Central memory CD8-positive, alpha-beta T cell (primary cell): ENCODE results near the gene JMJD8.

ENCODE experiments used
- ATAC-seq: fragments of 150-1000 bp; cut with Tn5 transposase; replicated peaks from 2 replicates; pipeline ENCODE4 v1.10.0; 2022; ENCODE audit warnings: mild to moderate bottlenecking, moderate FRiP score, moderate number of reproducible peaks; ENCODE audit not compliant: poor library complexity, severe bottlenecking; ENCODE audit errors: extremely low read depth
- DNase-seq, 2 donors: peaks; one replicate each; pipeline ENCODE4 v3.0.0; 2021; ENCODE audit warnings: low spot score in 2 of 2
- H3K27ac Mint-ChIP-seq: one replicate; pipeline ENCODE4 v1.8.0; 2022; ENCODE audit warnings: low read depth, mild to moderate bottlenecking, moderate library complexity, mixed read lengths
- H3K27me3 Mint-ChIP-seq: one replicate; pipeline ENCODE4 v1.8.0; 2022; ENCODE audit warnings: mixed read lengths
- H3K36me3 Mint-ChIP-seq: one replicate; pipeline ENCODE4 v1.8.0; 2022; ENCODE audit warnings: mild to moderate bottlenecking, moderate library complexity, mixed read lengths; ENCODE audit not compliant: insufficient read depth
- H3K4me1 Mint-ChIP-seq: one replicate; pipeline ENCODE4 v1.8.0; 2022; ENCODE audit warnings: mixed read lengths
- H3K4me3 Mint-ChIP-seq: one replicate; pipeline ENCODE4 v1.8.0; 2022; ENCODE audit warnings: mild to moderate bottlenecking, moderate library complexity, mixed read lengths
- H3K9me3 Mint-ChIP-seq: one replicate; pipeline ENCODE4 v1.8.0; 2022; ENCODE audit warnings: mixed read lengths

The JMJD8 gene

DNA sequence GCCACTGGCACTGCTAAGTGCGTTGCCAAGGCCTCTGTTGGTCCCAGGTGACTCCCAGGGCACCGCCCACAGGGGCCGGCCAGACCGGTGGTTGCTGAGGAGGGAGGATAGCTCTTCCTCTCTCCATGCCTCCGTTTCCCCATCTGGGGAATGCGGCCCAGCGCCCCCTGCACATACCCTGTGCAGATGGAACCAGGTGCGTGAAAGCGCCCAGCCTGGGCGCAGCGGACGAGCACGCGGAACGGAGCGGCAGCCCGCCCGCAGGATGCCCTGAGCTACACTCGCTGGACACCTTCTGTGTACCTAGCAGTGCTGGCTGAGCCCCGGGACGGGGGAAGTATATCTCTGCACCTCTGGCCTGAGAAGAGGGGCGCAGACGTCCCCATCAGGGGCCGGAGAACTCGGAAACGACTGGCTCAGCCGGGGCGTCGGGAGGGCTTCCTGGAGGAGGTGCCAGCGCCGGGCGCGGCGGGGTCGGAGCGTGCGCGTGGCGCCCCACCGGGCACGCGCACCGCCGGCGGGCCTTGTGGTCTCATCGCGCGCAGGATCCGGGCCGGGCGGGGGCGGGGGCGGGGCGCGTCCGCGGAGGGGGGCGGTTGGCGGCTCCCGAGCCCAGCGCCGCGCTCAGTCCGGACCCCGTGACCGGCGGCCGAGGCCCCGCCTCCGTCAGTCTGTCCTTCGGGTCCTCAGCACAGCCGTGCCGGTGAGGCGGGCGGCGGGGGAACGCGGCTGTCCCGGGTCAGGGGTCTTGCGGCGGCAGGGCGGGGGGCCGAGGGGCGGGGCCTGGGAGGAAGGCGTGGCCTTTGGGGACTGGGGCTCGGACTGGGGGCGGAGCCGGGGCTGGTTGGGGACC is 42.5 kb upstream of the JMJD8 start, which contains the start of the genes CCDC78 and HAGHL:
TSS of gene CCDC78 (minus strand) at position 6 of the 853 bp plus-strand sequence. CDS start 76 bp downstream, outside the sequence.
TSS of gene HAGHL (plus strand) at position 669 of the 853 bp plus-strand sequence. CDS start 404 bp downstream, outside the sequence.
- ATAC-seq (peak; percentile 10), DNase-seq (no peak)
- Mint-ChIP-seq H3K27ac (no peak within 1 kb of the TSS), H3K4me1 (peaks cover 5% of the 10 kb centered on the region), H3K4me3 (peak within 1 kb of the TSS; percentile 74), H3K9me3 (no peaks in the 10 kb centered on the region), H3K27me3 (no peaks in the 10 kb centered on the region), H3K36me3 (peaks cover 18% of the 10 kb centered on the region)

DNA sequence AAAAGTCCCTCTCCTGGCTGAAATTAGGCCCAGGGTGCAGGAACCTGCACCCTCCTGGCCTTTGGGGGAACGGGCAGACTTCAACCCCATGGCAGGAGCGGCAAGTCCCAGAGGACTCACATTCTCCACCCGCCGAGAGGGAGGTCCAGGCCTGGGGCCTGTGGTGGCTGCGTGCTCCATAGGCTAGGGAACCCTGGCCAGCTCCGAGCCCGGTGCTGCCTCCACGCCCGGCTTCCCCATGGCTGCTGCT is 42.0 kb upstream of the JMJD8 start:
- ATAC-seq (no peak), DNase-seq (no peak)
- Mint-ChIP-seq H3K9me3 (no peaks in the 10 kb centered on the region), H3K4me1 (peaks cover 5% of the 10 kb centered on the region), H3K27me3 (no peaks in the 10 kb centered on the region), H3K4me3 (peak overlapping the region; percentile 74), H3K27ac (no peak overlapping the region), H3K36me3 (peaks cover 18% of the 10 kb centered on the region)

DNA sequence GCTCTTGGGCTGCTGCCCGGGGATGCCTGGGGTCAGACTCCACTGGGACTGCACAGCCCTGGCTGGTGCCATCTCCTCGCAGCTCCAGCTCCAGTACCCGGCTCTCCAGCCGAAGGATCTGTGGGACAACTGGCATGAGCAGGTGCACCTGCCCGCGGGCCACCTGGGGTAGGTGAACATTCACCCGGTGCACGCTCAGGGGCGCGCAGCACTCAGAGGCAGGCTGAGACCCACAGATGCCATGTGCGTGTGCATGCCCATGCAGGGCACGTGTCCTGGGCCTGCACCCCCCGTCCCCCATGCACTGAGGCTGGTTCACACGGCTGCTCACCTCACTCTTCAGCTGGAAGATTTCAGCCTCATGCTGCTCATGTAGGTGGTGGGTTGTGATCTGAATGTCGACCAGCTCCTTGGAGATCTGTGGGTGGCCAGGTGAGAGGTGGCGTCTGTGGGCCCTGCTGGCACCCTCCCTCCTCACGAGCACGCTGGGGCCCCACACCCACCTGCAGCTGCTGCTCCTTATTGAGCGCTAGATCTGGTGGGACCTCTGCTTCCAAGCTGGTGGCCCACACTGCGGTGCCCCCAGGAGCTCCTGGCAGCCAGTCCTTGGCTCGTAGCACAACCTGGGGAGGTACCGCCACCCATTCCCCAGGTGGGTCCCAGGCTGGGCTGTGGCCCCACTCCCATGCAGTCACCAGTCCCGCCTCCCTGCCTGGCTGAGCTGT is 41.5 kb upstream of the JMJD8 start:
- Mint-ChIP-seq H3K9me3 (no peaks in the 10 kb centered on the region), H3K27ac (no peak overlapping the region), H3K36me3 (peaks cover 19% of the 10 kb centered on the region), H3K27me3 (no peaks in the 10 kb centered on the region), H3K4me1 (peaks cover 5% of the 10 kb centered on the region), H3K4me3 (peak overlapping the region; percentile 32)
- DNase-seq (no peak), ATAC-seq (no peak)

DNA sequence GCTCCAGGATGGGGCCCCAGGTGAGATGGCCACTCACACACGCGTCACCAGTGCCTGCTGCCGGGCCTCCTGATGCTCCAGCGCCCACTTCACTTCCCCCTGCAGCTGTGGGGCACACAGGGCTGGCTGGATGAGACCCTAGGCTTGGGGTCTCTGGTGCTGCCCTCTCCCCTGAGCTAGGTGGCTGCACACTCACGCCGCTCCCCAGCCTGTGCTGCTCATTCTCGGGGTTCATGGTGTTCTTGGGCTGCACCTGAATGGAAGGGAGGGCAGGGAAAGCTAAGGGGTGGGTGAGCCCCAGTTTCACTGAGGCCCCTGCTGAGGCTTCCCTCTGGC is 40.9 kb upstream of the JMJD8 start:
- no peaks in the 10 kb centered on the region for H3K27me3 Mint-ChIP-seq
- H3K36me3 Mint-ChIP-seq, result peaks cover 23% of the 10 kb centered on the region
- H3K4me1 Mint-ChIP-seq, result peaks cover 12% of the 10 kb centered on the region
- DNase-seq (no peak), ATAC-seq (no peak)
- H3K4me3 Mint-ChIP-seq, result no peak overlapping the region
- H3K9me3 Mint-ChIP-seq, result no peaks in the 10 kb centered on the region
- H3K27ac Mint-ChIP-seq, result no peak overlapping the region

DNA sequence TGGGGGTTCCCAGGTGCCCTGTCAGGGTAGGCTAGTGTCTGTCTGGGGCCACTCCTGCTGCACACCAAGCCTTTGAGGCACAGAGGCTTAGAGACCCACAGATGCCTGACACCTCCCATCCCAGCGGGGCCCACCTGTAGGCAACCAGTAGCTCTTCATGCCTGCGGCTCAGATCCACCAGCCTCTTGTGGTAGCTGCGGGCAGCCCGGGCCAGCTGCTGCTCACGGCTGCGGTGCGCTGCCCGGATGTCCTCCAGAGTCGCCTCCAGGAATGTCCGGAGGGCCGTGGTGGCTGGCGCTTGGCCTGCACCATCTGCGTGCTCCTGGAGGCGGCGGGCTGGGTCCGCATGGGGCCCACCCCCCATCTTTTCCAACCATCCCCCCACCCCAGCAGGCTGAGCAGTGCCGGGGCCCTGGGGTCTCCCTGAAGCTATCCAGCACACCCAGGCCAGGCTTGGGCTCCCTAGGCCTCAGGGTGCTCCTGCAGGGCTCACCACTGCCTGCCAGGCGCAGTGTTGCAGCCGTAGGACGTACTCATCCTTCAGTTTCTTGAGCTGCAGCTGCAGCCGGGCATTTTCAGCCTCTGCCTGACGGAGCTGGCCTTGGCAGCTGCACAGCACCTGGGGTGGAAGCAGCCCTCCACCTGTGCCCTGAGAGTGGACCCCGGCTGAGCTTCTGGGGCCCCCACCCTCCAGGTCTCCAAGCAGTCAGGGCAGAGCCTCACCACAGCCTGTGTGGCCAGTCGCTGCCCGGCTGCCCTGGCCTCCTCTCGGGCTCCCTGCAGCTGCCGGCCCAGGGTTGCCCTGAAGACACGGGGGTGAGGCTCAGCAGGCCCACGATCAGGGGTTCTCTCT is 40.3 kb upstream of the JMJD8 start:
- H3K9me3 Mint-ChIP-seq, result no peaks in the 10 kb centered on the region
- peaks cover 18% of the 10 kb centered on the region for H3K4me1 Mint-ChIP-seq
- H3K27ac Mint-ChIP-seq, result no peak overlapping the region
- H3K36me3 Mint-ChIP-seq, result peaks cover 22% of the 10 kb centered on the region
- no peak for DNase-seq
- no peaks in the 10 kb centered on the region for H3K27me3 Mint-ChIP-seq
- no peak for ATAC-seq
- H3K4me3 Mint-ChIP-seq, result no peak overlapping the region

DNA sequence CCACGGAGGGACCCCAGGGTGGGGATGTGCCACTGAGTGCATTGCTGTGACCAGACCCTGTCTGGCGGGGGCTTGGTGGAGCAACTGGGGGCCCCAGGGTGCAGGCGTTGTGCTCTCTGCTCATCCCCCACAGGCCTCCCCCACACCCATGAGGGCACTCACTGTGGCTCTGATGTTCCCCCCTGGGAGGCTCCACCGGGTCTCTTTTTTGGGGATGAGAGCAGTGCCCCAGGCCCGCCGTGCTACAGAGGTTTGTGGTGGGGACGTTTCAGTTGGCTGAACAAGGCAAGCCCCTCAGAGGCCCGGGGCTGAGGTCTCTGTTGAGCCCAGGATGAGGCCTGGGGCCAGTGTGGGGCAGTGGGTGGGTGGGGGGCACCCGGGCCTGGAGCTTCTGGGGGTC is 39.6 kb upstream of the JMJD8 start:
- no peaks in the 10 kb centered on the region for H3K9me3 Mint-ChIP-seq
- DNase-seq, result no peak
- no peak overlapping the region for H3K27ac Mint-ChIP-seq
- no peaks in the 10 kb centered on the region for H3K27me3 Mint-ChIP-seq
- peaks cover 22% of the 10 kb centered on the region for H3K36me3 Mint-ChIP-seq
- no peak for ATAC-seq
- peak overlapping the region; percentile 7 for H3K4me3 Mint-ChIP-seq
- H3K4me1 Mint-ChIP-seq, result peaks cover 25% of the 10 kb centered on the region

DNA sequence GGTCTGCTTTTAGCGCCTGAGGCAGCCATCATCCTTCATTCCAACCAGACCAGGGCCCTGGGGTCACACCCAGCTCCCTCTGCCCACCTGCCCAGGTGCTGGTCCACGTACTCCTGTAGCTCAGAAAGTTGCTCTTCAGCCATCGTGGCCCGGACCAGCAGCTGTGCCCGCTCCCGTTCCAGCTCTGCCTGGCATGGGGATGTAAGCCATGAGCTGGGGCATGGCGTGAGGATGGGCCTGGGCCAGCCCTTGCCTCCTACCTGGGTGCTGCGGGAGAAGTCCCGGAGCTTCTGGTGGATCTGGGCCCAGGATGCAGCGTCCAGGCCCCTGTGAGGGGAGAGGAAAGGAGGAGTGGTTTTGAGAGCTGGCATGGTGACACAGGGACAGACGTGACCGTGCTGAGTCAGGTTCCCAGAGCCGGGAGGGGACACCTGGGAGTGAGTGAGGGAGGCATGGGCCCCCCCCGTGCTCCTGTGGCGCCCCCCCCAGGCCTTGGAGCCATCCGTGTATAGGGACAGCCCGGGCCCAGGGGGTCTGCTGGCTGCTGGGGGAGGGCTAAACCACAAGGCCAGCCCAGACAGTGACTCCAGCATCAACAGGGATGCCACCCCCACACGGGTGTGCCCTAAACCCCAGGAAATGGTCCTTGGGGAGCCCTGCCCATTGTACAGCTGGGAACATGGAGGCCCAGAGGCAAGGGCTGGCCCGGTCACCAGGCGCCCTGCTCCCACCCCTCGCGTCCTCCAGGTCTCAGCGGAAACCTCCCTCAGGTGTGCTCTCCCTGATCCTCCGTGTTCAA is 38.9 kb upstream of the JMJD8 start:
- peak overlapping the region; percentile 82 for H3K4me3 Mint-ChIP-seq

DNA sequence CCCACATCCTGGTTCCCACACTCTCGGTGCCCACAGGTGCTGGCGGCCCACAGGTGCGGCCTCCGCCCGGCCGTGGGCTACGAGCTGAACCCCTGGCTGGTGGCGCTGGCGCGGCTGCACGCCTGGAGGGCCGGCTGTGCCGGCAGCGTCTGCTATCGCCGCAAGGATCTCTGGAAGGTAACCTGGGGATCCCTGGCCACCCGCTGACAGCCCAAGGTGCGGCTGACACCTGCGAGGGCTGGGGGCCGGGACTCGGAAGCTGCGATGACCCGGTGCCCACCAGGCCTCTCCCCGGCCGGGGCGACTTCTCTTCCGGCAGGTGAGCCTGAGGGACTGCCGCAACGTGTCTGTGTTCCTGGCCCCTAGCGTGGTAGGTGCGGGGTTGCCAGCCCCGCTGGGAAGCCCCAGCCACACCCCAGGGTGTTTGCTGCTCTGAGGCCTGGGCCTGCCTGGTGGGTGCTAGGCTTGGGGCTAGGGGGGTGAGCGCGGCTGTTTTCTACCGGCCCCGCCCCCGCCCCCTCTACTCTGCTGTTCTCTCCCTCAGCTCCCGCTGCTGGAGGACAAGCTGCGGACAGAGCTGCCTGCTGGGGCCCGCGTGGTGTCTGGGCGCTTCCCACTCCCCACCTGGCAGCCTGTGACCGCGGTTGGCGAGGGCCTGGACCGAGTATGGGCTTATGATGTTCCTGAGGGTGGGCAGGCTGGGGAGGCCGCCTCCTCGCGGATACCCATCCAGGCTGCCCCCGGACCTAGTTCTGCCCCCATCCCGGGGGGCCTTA is 37.8 kb upstream of the JMJD8 start:
- peak; percentile 42 for ATAC-seq
- Mint-ChIP-seq H3K36me3 (peaks cover 17% of the 10 kb centered on the region), H3K9me3 (no peaks in the 10 kb centered on the region), H3K27ac (peak overlapping the region; percentile 92), H3K27me3 (no peaks in the 10 kb centered on the region), H3K4me3 (peak overlapping the region; percentile 82), H3K4me1 (peaks cover 25% of the 10 kb centered on the region)
- no peak for DNase-seq

More for the DNA sequence above, 38.9 kb upstream of the JMJD8 start:
- DNase-seq (no peak), ATAC-seq (no peak)
- Mint-ChIP-seq H3K4me1 (peaks cover 25% of the 10 kb centered on the region), H3K27me3 (no peaks in the 10 kb centered on the region), H3K9me3 (no peaks in the 10 kb centered on the region), H3K36me3 (peaks cover 20% of the 10 kb centered on the region), H3K27ac (no peak overlapping the region)

DNA sequence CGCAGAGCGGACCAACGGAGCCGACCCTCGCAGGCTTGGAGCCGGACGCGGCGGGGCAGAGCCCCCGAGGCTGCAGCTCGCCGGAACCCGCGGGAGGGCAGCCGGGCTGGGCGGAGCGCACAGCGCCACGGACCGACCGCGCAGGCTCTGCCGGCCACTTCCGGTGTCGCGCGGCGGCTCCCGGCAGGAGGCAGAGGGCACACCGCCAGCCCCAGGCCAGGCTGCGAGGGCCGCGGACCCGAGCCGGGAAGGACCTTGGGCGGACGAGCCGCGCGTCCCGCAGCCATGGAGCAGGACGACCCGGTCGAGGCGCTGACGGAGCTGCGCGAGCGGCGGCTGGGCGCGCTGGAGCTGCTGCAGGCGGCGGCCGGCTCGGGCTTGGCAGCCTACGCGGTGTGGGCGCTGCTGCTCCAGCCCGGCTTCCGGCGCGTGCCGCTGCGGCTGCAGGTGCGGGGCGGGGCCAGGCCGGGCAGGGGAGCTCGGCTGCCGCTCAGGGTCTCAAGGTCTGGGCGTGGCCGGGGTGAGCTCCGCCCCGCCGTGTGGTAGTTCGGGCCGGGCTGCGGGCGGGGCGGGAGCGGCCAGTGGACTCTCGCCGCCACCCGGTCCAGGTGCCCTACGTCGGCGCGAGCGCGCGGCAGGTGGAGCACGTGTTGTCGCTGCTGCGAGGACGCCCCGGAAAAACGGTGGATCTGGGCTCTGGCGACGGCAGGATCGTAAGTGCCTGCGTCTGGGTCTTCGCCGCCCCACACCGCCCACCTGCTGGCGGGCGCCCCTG is 37.0 kb upstream of the JMJD8 start, which contains the start of gene ANTKMT:
TSS of gene ANTKMT (plus strand) at position 157 of the 775 bp plus-strand sequence. CDS start at position 286, 129 bp downstream.
- H3K27ac Mint-ChIP-seq, result peak within 1 kb of the TSS; percentile 92
- peaks cover 29% of the 10 kb centered on the region for H3K4me1 Mint-ChIP-seq
- no peaks in the 10 kb centered on the region for H3K27me3 Mint-ChIP-seq
- ATAC-seq (peak; percentile 73), DNase-seq (peak; percentile 60 to 68)
- H3K4me3 Mint-ChIP-seq, result peak within 1 kb of the TSS; percentile 82
- peaks cover 14% of the 10 kb centered on the region for H3K36me3 Mint-ChIP-seq
- no peaks in the 10 kb centered on the region for H3K9me3 Mint-ChIP-seq

DNA sequence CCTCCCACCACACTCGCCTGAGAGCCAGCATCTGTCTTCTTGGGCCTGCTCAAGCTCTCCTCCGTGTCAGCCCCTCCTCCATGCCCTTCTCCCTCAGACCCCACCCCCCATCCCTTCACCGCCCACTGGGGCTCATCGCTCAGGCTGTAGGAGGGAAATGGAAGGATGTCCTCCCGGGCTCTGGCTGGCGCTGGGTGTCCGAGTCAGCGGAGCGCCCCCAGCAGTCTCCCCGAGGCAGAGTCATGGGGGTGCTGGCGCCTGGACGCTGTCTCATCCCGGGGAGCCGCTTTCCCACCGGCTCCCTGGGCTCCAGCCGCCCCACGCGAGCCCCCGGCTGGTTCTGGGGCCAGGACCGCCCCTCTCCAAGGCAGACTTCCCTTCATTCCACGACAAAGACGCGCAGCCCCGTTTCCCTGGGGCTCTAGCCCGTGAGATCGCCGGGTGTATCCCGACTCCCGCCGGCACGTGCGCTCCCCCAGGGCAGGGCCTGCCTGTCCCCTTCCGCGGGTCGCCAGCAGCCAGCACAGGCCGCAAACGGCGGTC is 36.4 kb upstream of the JMJD8 start:
- H3K27ac Mint-ChIP-seq, result peak overlapping the region; percentile 79
- DNase-seq (no peak), ATAC-seq (peak; percentile 19)
- H3K9me3 Mint-ChIP-seq, result no peaks in the 10 kb centered on the region
- H3K27me3 Mint-ChIP-seq, result no peaks in the 10 kb centered on the region
- H3K4me3 Mint-ChIP-seq, result peak overlapping the region; percentile 82
- peaks cover 32% of the 10 kb centered on the region for H3K4me1 Mint-ChIP-seq
- peaks cover 12% of the 10 kb centered on the region for H3K36me3 Mint-ChIP-seq
